ENCODE measurements around the gene KHK.

- TF ChIP-seq CTCF (IDR thresholded peaks at IDR 0.05) (no peak), EZH2 (IDR thresholded peaks at IDR 0.05) (no peak)
These were observed 2.1 kb upstream of the KHK start for GRCh38 chr2:27084297-27085061.
